Left hindlimb (tissue), 1 donor: ENCODE measurements around the gene MMAB.

Experiments used
- DNase-seq: peaks from one replicate; pipeline ENCODE4 v3.0.0-alpha.2; 2018

The MMAB gene

GRCh38 chr12:109581856-109582255 lies 8.6 kb upstream of the MMAB start:
- no peak for DNase-seq

GRCh38 chr12:109581334-109581691 lies 8.0 kb upstream of the MMAB start:
- no peak for DNase-seq

- DNase-seq: no peak
Measured at GRCh38 chr12:109580684-109581333, 7.5 kb upstream of the MMAB start.

GRCh38 chr12:109580272-109580671 lies 7.0 kb upstream of the MMAB start:
- DNase-seq: no peak

- no peak for DNase-seq
Measured at GRCh38 chr12:109579639-109580038, 6.3 kb upstream of the MMAB start.

GRCh38 chr12:109578330-109578927 lies 5.1 kb upstream of the MMAB start:
- DNase-seq: no peak

GRCh38 chr12:109577311-109577710 lies 4.0 kb upstream of the MMAB start:
- DNase-seq: no peak

- DNase-seq: no peak
Measured at GRCh38 chr12:109575683-109576082, 2.4 kb upstream of the MMAB start.

GRCh38 chr12:109573914-109574244 lies 575 bp upstream of the MMAB start:
- DNase-seq: no peak

- DNase-seq: no peak
Measured at GRCh38 chr12:109572506-109572845, 828 bp downstream of the MMAB start.

GRCh38 chr12:109571773-109572505 lies 1.4 kb downstream of the MMAB start:
- no peak for DNase-seq

GRCh38 chr12:109568486-109568885 lies 4.8 kb downstream of the MMAB start:
- no peak for DNase-seq

GRCh38 chr12:109567967-109568366 lies 5.3 kb downstream of the MMAB start:
- no peak for DNase-seq

- DNase-seq: no peak
Measured at GRCh38 chr12:109567296-109567695, 6.0 kb downstream of the MMAB start.

GRCh38 chr12:109566424-109566823 lies 6.9 kb downstream of the MMAB start:
- no peak for DNase-seq

GRCh38 chr12:109563291-109564284 lies 9.7 kb downstream of the MMAB start:
- peak; percentile 48 for DNase-seq

- no peak for DNase-seq
Measured at GRCh38 chr12:109562871-109563270, 10.4 kb downstream of the MMAB start.

- DNase-seq: no peak
Measured at GRCh38 chr12:109561711-109562030, 11.6 kb downstream of the MMAB start.

GRCh38 chr12:109560867-109561710 lies 12.2 kb downstream of the MMAB start:
- DNase-seq: no peak

GRCh38 chr12:109559601-109560000 lies 13.7 kb downstream of the MMAB start:
- no peak for DNase-seq

GRCh38 chr12:109559200-109559505 lies 14.2 kb downstream of the MMAB start:
- no peak for DNase-seq

- DNase-seq: no peak
Measured at GRCh38 chr12:109558374-109559199, 14.7 kb downstream of the MMAB start.
